Kidney epithelial cell (primary cell): Measurements from ENCODE around the gene CHAC2. TPM values are rescaled to one million over a fixed set of nuclear protein-coding genes. Genes with fewer than 3 reads are reported as not detected.

Source experiments
- DNase-seq: peaks from one replicate; pipeline ENCODE4 v3.0.0-alpha.2; 2010; ENCODE audit warnings: low read depth
- H3K27me3 ChIP-seq: 2 replicates; pipeline ENCODE4 v1.6.0; 2011; ENCODE audit warnings: low read length; ENCODE audit not compliant: control insufficient read depth, insufficient read depth
- H3K36me3 ChIP-seq: 2 replicates; pipeline ENCODE4 v1.5.1; 2011; ENCODE audit warnings: low read length; ENCODE audit not compliant: control insufficient read depth, insufficient read depth
- H3K4me3 ChIP-seq: 2 replicates; pipeline ENCODE4 v1.5.1; 2011; ENCODE audit warnings: low read depth, mild to moderate bottlenecking, control low read depth, low read length
- total RNA-seq: library from RNA; depleted of rRNA; stranded (reverse); fragments of >200 nt; gene quantifications from 2 replicates; pipeline ENCODE4 v1.2.3, GENCODE V29; 2015
- TF ChIP-seq, protein P1 (sequence below): IDR thresholded peaks from 2 replicates; pipeline ENCODE4 v1.5.1; 2011; ENCODE audit warnings: mild to moderate bottlenecking, moderate library complexity, low read length, control low read depth, inconsistent platforms; ENCODE audit not compliant: insufficient read depth, poor library complexity, severe bottlenecking

Gene CHAC2
- total RNA-seq, 1 donor from 2014 or later, result 7.2 TPM

DNA sequence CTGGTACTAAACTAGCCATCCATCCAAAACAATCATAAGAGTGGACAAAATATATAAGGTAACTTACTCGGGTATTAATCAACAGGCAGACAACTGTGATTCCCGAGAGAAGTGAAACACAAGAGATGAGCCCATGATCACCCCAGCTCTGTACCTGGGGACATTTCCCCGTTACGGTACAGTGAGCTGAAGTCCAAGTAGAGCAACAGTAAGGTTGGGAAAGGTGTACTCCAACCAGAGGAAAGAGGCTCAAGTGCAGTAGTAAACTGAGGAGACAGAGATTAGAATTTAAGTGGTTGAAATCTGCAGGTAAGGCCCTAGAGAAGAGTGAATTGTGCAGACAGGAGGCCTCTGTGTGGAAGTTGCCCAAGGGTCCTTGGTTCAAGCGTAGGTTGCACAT, 30.5 kb upstream of the CHAC2 start:
- H3K36me3 ChIP-seq, result no peaks in the 10 kb centered on the region
- no peak for DNase-seq
- H3K4me3 ChIP-seq, result no peak overlapping the region
- H3K27me3 ChIP-seq, result no peaks in the 10 kb centered on the region
- TF ChIP-seq, protein P1, sequence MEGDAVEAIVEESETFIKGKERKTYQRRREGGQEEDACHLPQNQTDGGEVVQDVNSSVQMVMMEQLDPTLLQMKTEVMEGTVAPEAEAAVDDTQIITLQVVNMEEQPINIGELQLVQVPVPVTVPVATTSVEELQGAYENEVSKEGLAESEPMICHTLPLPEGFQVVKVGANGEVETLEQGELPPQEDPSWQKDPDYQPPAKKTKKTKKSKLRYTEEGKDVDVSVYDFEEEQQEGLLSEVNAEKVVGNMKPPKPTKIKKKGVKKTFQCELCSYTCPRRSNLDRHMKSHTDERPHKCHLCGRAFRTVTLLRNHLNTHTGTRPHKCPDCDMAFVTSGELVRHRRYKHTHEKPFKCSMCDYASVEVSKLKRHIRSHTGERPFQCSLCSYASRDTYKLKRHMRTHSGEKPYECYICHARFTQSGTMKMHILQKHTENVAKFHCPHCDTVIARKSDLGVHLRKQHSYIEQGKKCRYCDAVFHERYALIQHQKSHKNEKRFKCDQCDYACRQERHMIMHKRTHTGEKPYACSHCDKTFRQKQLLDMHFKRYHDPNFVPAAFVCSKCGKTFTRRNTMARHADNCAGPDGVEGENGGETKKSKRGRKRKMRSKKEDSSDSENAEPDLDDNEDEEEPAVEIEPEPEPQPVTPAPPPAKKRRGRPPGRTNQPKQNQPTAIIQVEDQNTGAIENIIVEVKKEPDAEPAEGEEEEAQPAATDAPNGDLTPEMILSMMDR, result no peak

DNA sequence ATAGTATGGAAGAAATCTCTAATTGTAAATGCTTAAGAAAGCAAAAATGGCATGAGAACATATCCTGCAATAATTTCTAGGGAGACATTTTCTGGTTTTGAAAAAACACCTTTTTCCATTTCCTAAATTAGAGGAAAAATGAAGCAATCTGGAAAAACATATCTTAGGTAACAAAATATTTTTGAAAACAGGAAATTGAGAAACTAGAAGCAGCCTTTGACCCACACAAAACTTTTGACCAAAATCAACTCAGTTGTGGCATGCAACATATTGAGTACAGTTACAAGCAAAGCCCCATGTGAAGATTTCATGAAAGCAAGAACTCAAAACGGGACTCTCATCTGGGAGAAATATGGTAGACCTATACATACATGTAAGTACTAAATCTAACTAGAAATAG, 28.6 kb upstream of the CHAC2 start:
- Histone ChIP-seq H3K27me3 (no peaks in the 10 kb centered on the region), H3K4me3 (no peak overlapping the region), H3K36me3 (no peaks in the 10 kb centered on the region)
- TF ChIP-seq, protein P1, result no peak
- DNase-seq, result no peak

DNA sequence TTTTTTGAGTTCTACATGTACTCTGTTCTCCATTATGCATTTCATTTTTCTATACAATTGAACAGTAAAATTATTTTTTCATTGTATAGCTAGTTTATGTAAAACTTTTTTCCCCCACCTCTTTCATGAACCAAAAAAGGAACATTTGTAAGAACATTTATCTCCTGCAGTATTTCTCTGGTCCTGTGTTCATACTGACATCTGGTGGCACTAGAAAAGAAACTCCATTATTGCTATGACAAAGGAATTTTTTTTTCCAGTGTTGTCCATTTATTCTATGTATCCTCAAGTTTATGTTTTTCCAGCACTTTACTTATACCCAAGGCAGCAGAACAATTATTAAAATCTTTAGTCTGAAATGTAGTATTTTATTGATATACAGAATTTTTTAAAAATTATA, 27.4 kb upstream of the CHAC2 start:
- H3K4me3 ChIP-seq, result no peak overlapping the region
- no peaks in the 10 kb centered on the region for H3K27me3 ChIP-seq
- TF ChIP-seq, protein P1, result peak; percentile 29
- H3K36me3 ChIP-seq, result no peaks in the 10 kb centered on the region
- DNase-seq, result peak; percentile 5

DNA sequence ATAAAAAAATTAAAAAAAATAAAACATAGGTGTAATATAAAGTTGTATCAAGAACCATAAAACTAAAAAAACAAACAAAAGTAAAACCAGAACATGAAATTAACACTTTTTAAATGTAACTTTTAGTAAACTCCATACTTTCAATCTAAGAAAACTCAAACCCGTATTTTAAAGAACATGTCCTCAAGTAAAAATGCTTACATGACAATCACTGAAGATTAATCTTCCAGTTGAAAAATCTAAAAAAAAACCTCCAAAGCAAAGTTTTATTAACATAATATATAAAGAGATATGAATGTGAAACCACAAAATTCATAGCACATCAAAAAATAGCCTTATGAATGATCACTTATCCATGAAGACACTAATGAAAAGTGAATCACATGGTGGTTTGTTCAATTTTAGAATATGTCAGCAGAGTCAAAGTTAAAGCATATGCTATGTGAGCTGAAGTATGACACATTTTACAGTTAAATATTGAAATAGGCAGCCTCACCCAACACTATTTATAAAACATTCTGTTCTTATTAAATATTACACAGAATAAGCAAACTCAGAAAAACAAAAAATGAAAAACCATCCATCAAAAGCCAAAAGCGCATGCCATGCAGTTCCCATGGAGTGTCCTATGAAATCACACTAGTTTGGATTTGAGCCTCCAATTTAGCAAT, 23.1 kb upstream of the CHAC2 start:
- H3K4me3 ChIP-seq, result no peak overlapping the region
- H3K27me3 ChIP-seq, result no peaks in the 10 kb centered on the region
- no peak for DNase-seq
- TF ChIP-seq, protein P1, result no peak
- H3K36me3 ChIP-seq, result no peaks in the 10 kb centered on the region

DNA sequence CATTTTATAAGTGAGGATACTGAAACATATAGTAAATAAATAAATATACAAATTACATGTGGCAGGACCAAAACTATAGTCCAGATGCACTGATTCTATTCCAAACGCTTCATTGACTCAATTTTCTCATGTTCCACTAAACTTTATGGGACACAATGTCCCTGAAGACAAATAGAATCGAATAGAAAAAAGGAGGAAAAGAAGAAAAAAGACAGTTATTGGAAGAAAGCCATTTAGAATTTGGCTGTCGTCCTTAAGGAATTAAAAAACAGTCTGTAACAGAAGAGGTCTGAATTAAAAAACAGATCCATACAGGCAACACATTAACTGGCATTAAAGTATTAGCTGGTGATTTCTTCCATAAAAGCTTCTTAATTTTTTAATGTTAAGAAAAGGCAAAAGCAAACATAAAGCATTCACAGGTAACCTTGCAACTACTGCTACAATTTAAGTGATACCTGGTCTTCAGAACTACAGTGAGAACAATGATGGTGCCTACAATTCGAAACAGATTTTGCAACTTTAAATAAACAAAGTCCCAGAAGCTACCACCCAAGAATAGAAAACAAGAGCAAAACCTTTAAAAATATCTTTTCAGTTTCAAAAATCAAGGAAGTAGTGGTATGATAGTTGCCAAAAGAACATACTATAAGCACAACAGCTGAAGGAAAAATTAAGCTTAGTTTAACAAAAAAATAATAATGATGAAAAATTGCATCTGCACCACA, 17.4 kb upstream of the CHAC2 start:
- no peak for DNase-seq
- TF ChIP-seq, protein P1, result no peak
- no peaks in the 10 kb centered on the region for H3K27me3 ChIP-seq
- H3K4me3 ChIP-seq, result no peak overlapping the region
- no peaks in the 10 kb centered on the region for H3K36me3 ChIP-seq
